Activated naive CD4-positive, alpha-beta T cell treated with anti-CD3 and anti-CD28 coated beads for 36 hours (primary cell): Measurements from ENCODE around the gene ITGAD. TPM values are rescaled to one million over a fixed set of nuclear protein-coding genes. Genes with fewer than 3 reads are reported as not detected.
"Not testable (repeated sequence)": the region's sequence is repeated elsewhere in the genome, so short reads cannot be mapped to it uniquely, and the experiment has no call there.

Experiments
- CTCF ChIA-PET: fragments of 350-600 bp; sonication (Branson Sonifier 250); formaldehyde crosslinking; loops from one replicate; lab custom pipeline; 2021; ENCODE audit warnings: antibody characterized with exemption; lab: Charles Lee
- DNase-seq: peaks from one replicate; pipeline ENCODE4 v3.0.0-alpha.2; 2020
- H3K27ac Mint-ChIP-seq: one replicate; pipeline ENCODE4 v1.8.0; 2021; ENCODE audit warnings: mild to moderate bottlenecking, mixed read lengths
- H3K27me3 Mint-ChIP-seq: one replicate; pipeline ENCODE4 v1.8.0; 2021; ENCODE audit warnings: low read depth, mixed read lengths
- H3K36me3 Mint-ChIP-seq: one replicate; pipeline ENCODE4 v1.8.0; 2021; ENCODE audit warnings: low read depth, mixed read lengths
- H3K4me1 Mint-ChIP-seq: one replicate; pipeline ENCODE4 v1.8.0; 2021; ENCODE audit warnings: low read depth, mixed read lengths
- H3K4me3 Mint-ChIP-seq: one replicate; pipeline ENCODE4 v1.8.0; 2021; ENCODE audit warnings: mild to moderate bottlenecking, moderate library complexity, mixed read lengths
- H3K9me3 Mint-ChIP-seq: one replicate; pipeline ENCODE4 v1.8.0; 2021; ENCODE audit warnings: mixed read lengths
- intact Hi-C: fragments of 100-400 bp; cut with micrococcal nuclease; formaldehyde crosslinking; loops from one replicate; pipeline ENCODE4 v1.15.1; 2023
- total RNA-seq, 2 experiments: library from RNA; stranded (reverse); gene quantifications; one replicate each; pipeline ENCODE4 v1.2.3, GENCODE V29; 2021

ITGAD gene
- total RNA-seq, 2 experiments from 2014 or later, result not detected

DNA sequence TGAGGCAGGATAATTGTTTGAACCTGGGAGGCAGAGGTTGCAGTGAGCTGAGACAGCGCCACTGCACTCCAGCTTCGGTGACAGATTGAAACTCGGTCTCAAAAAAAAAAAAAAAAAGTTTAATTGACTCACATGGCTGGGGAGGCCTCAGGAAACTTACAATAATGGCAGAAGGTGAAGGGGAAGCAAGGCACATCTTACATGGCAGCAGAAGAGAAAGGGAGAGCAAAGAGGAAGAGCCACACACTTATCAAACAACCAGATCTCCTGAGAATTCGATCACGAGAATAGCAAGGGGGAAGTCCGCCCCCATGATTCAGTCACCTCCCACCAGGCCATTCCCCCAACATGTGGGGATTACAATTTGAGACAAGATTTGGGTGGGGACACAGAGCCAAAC, 52.8 kb downstream of the ITGAD start:
- CTCF ChIA-PET, result interaction anchor here (0.6 to 1.6 kb wide), 3 partner anchors 17 to 463 kb away, joined by 3 read pairs; no protein-coding TSS in a partner anchor
- intact Hi-C loops, result loop anchor here (10.0 kb wide), 1 partner anchor 181 kb away; no protein-coding TSS in a partner anchor
- not testable (repeated sequence) for H3K27me3 Mint-ChIP-seq, H3K27ac Mint-ChIP-seq, H3K4me3 Mint-ChIP-seq, H3K9me3 Mint-ChIP-seq, H3K4me1 Mint-ChIP-seq, DNase-seq, H3K36me3 Mint-ChIP-seq

DNA sequence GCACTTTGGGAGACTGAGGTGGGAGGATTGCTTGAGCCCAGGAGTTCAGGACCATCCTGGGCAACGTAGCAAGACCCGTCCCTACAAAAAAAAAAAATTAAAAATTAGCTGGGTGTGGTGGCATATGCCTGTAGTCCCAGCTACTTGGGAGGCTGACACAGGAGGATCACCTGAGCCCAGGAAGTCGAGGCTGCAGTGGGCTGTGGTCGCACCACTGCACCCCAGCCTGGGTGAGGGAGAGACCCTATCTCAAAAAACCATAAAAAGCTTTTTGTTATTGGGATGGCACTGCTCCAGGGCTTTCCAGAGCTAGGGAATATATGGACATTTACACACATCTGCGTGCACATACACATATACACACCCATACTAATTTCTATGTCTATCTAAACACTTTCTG, 58.1 kb downstream of the ITGAD start:
- no peaks in the 10 kb centered on the region for H3K27me3 Mint-ChIP-seq
- no peaks in the 10 kb centered on the region for H3K9me3 Mint-ChIP-seq
- H3K36me3 Mint-ChIP-seq, result peaks cover 9% of the 10 kb centered on the region
- peaks cover 31% of the 10 kb centered on the region for H3K4me1 Mint-ChIP-seq
- DNase-seq, result no peak
- CTCF ChIA-PET, result interaction anchor here (0.7 to 1.0 kb wide), 3 partner anchors 8 to 92 kb away, joined by 4 to 6 read pairs (median 5); no protein-coding TSS in a partner anchor
- H3K27ac Mint-ChIP-seq, result no peak overlapping the region
- intact Hi-C loops, result no loop called here
- H3K4me3 Mint-ChIP-seq, result no peak overlapping the region

DNA sequence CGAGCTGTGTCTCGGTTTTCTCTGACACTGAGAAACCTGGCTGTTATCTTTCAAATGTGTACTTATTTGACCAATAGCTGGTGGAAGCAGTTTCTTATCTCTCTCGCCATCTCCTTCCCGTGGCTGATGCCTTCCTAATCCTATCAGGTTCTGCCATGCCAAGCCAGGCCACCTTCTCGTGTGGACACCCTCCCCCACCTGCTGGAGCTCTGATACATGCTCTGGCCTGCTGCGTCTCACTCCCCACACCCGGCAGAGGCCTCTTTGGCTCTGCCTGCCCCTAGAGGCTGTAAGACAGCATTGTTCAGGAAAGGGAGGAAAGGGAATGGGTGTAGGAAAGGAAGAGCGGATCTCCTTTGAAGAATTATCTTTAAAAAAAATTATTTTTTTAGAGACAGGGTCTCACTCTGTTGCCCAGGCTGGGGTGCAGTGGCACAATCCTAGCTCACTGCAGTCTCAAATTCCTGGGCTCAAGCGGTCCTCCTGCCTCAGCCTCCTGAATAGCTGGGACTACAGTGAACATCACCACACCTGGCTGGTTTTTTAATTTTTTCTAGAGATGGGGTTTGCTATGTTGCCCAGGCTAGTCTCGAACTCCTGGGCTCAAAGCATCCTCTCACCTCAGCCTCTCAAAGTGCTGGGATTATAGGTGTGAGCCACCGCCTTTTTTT, 58.7 kb downstream of the ITGAD start:
- Mint-ChIP-seq H3K36me3 (peaks cover 11% of the 10 kb centered on the region), H3K27me3 (no peaks in the 10 kb centered on the region), H3K4me1 (peaks cover 36% of the 10 kb centered on the region), H3K9me3 (no peaks in the 10 kb centered on the region), H3K27ac (no peak overlapping the region), H3K4me3 (no peak overlapping the region)
- DNase-seq, result no peak
- intact Hi-C loops, result no loop called here
- CTCF ChIA-PET, result interaction anchor here (0.7 to 1.3 kb wide), 5 partner anchors 8 to 254 kb away, joined by 3 to 6 read pairs (median 5); no protein-coding TSS in a partner anchor

DNA sequence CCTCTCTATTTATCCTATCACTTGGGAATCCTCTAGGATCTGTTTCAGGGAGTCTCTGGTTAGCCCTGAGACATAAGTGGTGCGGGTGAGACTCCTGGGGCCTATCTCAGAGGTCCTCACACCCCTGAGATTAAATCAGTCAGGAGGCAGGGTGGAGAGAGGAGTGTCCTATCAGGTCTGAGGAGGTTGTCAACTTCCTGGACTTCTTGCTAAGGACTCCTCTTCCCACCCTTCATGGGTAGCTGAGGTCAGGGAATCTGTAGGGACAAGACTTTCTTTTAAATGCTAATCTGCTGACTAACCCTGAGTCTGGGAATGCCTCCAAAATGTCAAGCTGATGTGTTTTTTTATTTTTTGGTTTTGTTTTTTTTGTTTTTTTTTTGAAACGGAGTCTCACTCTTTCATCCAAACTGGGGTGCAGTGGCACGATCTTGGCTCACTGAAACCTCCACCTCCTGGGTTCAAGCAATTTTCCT, 59.5 kb downstream of the ITGAD start:
- peaks cover 45% of the 10 kb centered on the region for H3K4me1 Mint-ChIP-seq
- peaks cover 17% of the 10 kb centered on the region for H3K36me3 Mint-ChIP-seq
- H3K4me3 Mint-ChIP-seq, result no peak overlapping the region
- no peak for DNase-seq
- intact Hi-C loops, result no loop called here
- H3K9me3 Mint-ChIP-seq, result no peaks in the 10 kb centered on the region
- H3K27me3 Mint-ChIP-seq, result no peaks in the 10 kb centered on the region
- H3K27ac Mint-ChIP-seq, result no peak overlapping the region
- CTCF ChIA-PET, result interaction anchor here (0.7 to 1.3 kb wide), 2 partner anchors 8 to 254 kb away, joined by 3 to 5 read pairs; no protein-coding TSS in a partner anchor

DNA sequence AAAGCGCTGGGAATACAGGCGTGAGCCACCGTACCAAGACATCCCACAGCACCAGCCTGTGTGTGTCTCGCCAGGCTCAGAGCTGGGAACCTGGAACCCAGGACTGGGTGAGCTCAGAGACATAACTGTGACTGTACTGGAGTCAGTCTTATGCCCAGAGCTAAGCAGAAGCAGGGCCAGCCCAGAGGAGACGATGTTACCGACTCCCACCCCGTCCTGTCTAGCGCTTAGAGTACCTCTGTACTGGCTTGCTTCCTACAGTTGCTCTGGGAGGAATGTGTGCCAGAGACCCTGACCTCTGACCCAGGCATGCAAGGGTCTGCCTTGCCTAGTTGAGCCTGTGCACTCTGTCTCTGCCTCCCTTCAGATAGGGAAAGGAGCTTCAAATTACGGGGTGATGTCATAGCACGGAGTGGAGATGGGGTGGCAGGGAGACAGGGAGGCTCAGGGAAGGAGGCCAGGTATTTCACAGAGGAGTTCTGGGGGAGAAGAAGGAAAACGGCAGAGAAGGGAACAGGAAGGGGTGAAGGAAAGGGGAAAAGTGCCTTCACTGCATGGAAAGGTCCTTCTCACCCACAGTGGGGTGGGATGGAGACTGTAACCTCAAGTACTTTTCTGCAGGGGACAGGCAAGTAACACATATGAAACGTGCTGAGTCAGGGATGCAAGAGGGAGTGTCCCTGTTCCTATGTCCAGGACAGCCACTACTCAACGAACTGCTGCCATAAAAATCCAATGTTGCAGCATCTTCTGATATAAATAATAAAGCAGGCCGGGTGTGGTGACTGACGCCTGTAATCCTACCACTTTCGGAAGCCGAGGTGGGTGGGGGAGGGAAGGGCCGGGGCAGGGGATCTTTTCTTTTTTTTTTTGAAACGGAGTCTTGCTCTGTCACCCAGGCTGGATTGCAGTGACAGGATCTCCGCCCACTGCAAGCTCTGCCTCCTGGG, 60.4 kb downstream of the ITGAD start:
- Mint-ChIP-seq H3K36me3 (peaks cover 24% of the 10 kb centered on the region), H3K4me3 (no peak overlapping the region), H3K27me3 (no peaks in the 10 kb centered on the region), H3K27ac (no peak overlapping the region), H3K4me1 (peaks cover 51% of the 10 kb centered on the region), H3K9me3 (no peaks in the 10 kb centered on the region)
- DNase-seq, result no peak
- intact Hi-C loops, result no loop called here
- CTCF ChIA-PET, result interaction anchor here (1.3 kb wide), 1 partner anchor 7 kb away, joined by 5 read pairs; no protein-coding TSS in a partner anchor

DNA sequence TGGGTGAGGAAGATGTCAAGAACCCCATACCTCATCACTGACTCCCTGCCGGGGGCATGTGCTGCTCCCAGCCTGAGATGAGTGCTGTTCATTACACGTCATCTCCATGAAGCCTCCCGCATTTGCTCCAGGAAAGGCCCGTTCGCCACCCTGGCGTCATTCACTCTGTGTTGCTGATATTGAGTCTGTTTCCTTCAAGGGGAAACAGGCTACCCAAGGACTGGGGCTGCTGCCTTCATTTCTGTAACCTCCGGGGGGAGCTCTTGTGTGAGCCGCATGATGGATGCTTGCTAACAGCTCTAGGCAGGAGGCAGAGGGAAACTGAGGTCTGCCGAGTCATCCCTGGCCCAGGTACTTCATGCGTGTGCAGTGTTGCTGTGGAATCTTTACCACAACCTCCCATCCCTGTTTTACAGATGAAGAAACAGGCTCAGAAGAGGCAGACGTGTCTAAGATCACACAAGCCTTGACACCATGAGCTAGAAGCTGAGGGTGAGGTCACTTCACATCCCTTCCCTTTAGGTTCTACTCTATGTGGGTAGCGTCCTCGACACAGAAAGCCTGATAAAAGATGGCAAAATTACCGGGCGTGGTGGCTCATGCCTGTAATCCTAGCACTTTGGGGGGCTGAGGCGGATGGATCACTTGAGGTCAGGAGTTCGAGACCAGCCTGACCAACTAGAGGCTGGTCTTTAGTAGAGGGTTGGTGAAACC, 62.6 kb downstream of the ITGAD start:
- intact Hi-C loops, result loop anchor here (5.0 kb wide), 2 partner anchors 112 to 458 kb away; no protein-coding TSS in a partner anchor
- Mint-ChIP-seq H3K36me3 (peaks cover 24% of the 10 kb centered on the region), H3K27me3 (no peaks in the 10 kb centered on the region), H3K4me1 (peaks cover 59% of the 10 kb centered on the region), H3K9me3 (no peaks in the 10 kb centered on the region), H3K4me3 (peak overlapping the region; percentile 58), H3K27ac (peak overlapping the region; percentile 21)
- CTCF ChIA-PET, result interaction anchor here (0.5 to 2.9 kb wide), 10 partner anchors 13 to 413 kb away, joined by 3 to 14 read pairs (median 4); partner anchors contain the start of gene ZNF843
- DNase-seq, result peak; percentile 62

DNA sequence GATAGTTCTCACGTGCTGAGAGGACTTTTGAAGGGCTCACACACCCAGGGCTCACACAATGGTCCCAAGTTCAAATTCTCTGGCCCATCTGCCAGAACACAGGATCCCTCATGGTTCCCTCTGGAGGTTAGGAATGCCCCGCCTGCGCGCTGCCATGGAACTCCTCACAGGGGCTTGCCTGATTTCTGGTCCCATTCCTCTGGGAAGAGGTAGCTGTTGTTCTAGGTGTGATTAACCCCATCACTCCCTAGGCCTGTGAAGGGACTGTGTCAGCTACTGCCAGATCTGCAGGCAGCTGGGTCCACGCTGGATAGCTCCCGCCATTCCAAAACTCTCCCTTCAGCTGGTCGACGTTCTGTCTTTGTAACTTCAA, 63.8 kb downstream of the ITGAD start:
- CTCF ChIA-PET, result interaction anchor here (0.6 to 2.9 kb wide), 2 partner anchors 14 to 46 kb away, joined by 3 to 14 read pairs; partner anchors contain the start of gene ZNF843
- Mint-ChIP-seq H3K4me1 (peaks cover 52% of the 10 kb centered on the region), H3K27me3 (no peaks in the 10 kb centered on the region), H3K4me3 (peak overlapping the region; percentile 87), H3K27ac (peak overlapping the region; percentile 24), H3K9me3 (no peaks in the 10 kb centered on the region), H3K36me3 (peaks cover 24% of the 10 kb centered on the region)
- intact Hi-C loops, result loop anchor here (5.0 kb wide), 2 partner anchors 110 to 460 kb away; no protein-coding TSS in a partner anchor
- DNase-seq, result no peak

DNA sequence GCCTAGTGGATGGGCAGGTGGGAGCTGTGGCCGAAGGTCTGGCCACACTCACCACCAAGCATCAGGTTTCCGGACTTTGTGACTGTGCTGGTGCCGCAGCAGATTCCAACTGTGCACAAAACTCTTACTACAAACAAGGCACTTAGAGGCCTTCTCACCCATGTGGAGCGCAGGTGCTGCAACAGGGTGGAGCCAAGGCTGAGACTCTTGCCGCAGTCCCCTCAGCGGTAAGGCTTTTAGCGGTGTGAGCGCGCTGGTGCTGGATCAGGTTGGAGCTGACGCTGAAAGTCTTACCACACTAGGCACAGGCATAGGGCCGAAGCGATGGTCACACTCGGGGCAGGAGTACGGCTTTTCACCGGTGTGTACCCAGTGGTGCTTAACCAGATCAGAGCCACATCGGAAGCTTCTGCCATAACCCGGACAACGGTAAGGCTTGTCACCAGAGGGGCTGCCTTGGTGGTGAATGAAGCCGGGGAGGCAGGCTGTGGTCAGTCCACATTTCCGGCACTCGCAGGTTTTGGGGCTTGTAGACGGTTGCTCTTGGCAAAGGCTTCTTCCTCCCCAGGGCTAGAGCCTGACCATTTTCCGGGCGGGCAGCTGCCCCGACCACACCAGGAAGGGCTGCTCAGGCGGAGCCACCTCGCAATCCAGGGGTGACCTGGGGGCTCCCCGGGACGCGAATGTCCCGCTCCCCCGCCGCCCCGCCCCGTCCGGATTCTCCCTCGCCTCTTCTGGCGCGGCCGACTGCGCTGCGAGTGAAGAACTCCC, 65.1 kb downstream of the ITGAD start:
- no peaks in the 10 kb centered on the region for H3K27me3 Mint-ChIP-seq
- H3K4me3 Mint-ChIP-seq, result peak overlapping the region; percentile 87
- intact Hi-C loops, result loop anchor here (2.0 to 5.0 kb wide), 4 partner anchors 109 to 799 kb away; partner anchors contain the start of gene FBRS
- H3K4me1 Mint-ChIP-seq, result peaks cover 46% of the 10 kb centered on the region
- CTCF ChIA-PET, result interaction anchor here (0.6 to 2.0 kb wide), 3 partner anchors 28 to 238 kb away, joined by 3 to 5 read pairs (median 5); no protein-coding TSS in a partner anchor
- DNase-seq, result peak; percentile 63
- H3K27ac Mint-ChIP-seq, result peak overlapping the region; percentile 94
- H3K9me3 Mint-ChIP-seq, result no peaks in the 10 kb centered on the region
- H3K36me3 Mint-ChIP-seq, result peaks cover 26% of the 10 kb centered on the region

DNA sequence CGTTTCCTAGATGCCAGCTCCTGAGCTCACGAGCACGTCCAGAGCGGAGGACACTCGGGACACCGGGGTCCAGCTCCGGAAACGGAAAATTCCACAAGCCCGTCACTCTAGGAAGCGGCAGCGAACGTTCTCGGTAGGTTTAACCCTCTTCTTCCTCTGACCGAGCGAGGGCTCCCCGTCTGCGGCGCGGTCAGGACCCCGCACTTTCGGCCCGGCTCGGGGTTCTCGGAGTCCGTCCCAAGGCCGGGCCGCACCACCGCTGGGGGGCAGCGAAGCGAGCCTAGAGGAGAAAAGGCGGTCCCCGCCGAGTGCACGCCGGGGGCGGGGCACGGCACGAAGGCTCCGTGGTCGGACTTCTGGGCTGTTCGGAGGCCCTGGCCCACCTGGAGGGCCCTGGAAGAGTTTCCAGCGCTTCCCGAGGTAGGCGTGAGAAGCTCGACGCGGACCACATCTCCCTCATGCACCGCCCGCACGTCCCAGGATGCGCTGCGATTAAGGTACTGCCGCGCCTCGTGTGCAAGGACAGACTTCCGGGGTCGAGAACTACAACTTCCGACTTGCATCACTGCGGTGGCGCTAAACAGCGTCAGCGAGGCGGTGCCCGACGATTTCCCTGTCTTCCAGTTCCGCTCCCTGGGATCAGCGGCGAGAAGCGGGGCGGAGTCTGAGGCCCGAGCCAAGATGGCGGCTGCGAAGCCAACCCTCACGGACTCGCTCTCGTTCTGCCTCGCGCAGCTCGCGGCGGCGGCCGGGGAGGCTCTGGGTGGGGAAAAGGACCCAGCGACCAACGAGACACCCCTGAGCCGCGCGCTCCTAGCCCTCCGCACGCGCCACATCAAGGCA, 65.9 kb downstream of the ITGAD start, which contains the start of gene ARMC5:
TSS of gene ARMC5 (plus strand) at position 658 of the 843 bp plus-strand sequence. CDS start at position 682, 24 bp downstream.
- Mint-ChIP-seq H3K9me3 (no peaks in the 10 kb centered on the region), H3K4me1 (peaks cover 41% of the 10 kb centered on the region), H3K36me3 (peaks cover 26% of the 10 kb centered on the region), H3K27ac (peak within 1 kb of the TSS; percentile 94), H3K27me3 (no peaks in the 10 kb centered on the region), H3K4me3 (peak within 1 kb of the TSS; percentile 87)
- CTCF ChIA-PET, result interaction anchor here (0.6 to 2.0 kb wide), 6 partner anchors 27 to 419 kb away, joined by 3 to 6 read pairs (median 4); no protein-coding TSS in a partner anchor
- intact Hi-C loops, result loop anchor here (1.0 to 5.0 kb wide), 16 partner anchors 18 to 800 kb away; partner anchors contain the start of genes FBRS, FUS, SETD1A and STX4
- peak; percentile 99 for DNase-seq
